GM12878 (cell line): ENCODE measurements around the gene ABCG5. TPM values are rescaled to one million over a fixed set of nuclear protein-coding genes. Genes with fewer than 3 reads are reported as not detected.

ENCODE experiments used
- ATAC-seq: fragments of 200-7000 bp; cut with Tn5 transposase; 3 replicates; pipeline ENCODE4 v1.9.1; 2020; ENCODE audit warnings: mild to moderate bottlenecking, moderate library complexity
- BruUV-seq: library from RNA; stranded (reverse); fragments of 400-500 nt; replicated peaks from 2 replicates; lab custom pipeline; 2021; lab: Mats Ljungman, UMichigan
- CTCF ChIA-PET: fragments of 300-600 bp; sonication (Branson Sonifier 250); formaldehyde crosslinking; extraction: SDS; loops from one replicate; lab custom pipeline; 2021; ENCODE audit warnings: inconsistent platforms; lab: Yijun Ruan, JAX
- POLR2A ChIA-PET: fragments of 350-600 bp; formaldehyde crosslinking; extraction: SDS; loops from one replicate; lab custom pipeline; 2021; ENCODE audit warnings: inconsistent platforms; lab: Charles Lee
- RAD21 ChIA-PET: fragments of 300-600 bp; sonication (Branson Sonifier 250); formaldehyde crosslinking; loops from one replicate; lab custom pipeline; 2023; ENCODE audit warnings: antibody characterized with exemption; ENCODE audit not compliant: unreplicated experiment; lab: Charles Lee
- SMC1A ChIA-PET: fragments of 300-600 bp; sonication (Branson Sonifier 250); formaldehyde crosslinking; loops from one replicate; lab custom pipeline; 2023; ENCODE audit not compliant: unreplicated experiment, uncharacterized antibody; lab: Charles Lee
- DNase-seq: peaks from one replicate; pipeline ENCODE4 v3.0.0-alpha.2; 2011; ENCODE audit warnings: low read depth, low spot score
- FAIRE-seq: peaks from 3 replicates; lab custom pipeline; 2011; peaks lifted over from hg19 to GRCh38; lab: Jason Lieb, UNC
- H2AFZ ChIP-seq: 2 replicates; pipeline ENCODE4 v1.6.0; 2011; ENCODE audit warnings: low read depth, low read length, control low read depth; ENCODE audit not compliant: control insufficient read depth
- H3K27ac ChIP-seq: 2 replicates; pipeline ENCODE4 v1.5.1; 2011; ENCODE audit warnings: control low read depth; ENCODE audit not compliant: control insufficient read depth, insufficient read depth
- H3K27me3 ChIP-seq, 2 experiments: replicated peaks in 1 of 2; 2 replicates each; pipeline versions ENCODE4 v1.6.0 to v1.6.1; 2011; ENCODE audit warnings: low read length in 1 of 2; ENCODE audit not compliant: control insufficient read depth in 2 of 2, insufficient read depth in 2 of 2
- H3K36me3 ChIP-seq, 2 experiments: 2 replicates each; pipeline ENCODE4 v1.5.1; 2011; ENCODE audit warnings: low read length in 1 of 2; ENCODE audit not compliant: control insufficient read depth in 2 of 2, insufficient read depth in 2 of 2
- H3K4me1 ChIP-seq: 2 replicates; pipeline ENCODE4 v1.6.1; 2011; ENCODE audit warnings: mild to moderate bottlenecking, low read length, moderate library complexity, mixed read lengths; ENCODE audit not compliant: control insufficient read depth, insufficient read depth
- H3K4me2 ChIP-seq: 2 replicates; pipeline ENCODE4 v1.6.0; 2011; ENCODE audit warnings: control low read depth; ENCODE audit not compliant: control insufficient read depth, insufficient read depth
- H3K4me3 ChIP-seq: fragments of 200-600 bp; sonication (generic); 2 replicates; pipeline ENCODE4 v1.5.1; 2016
- H3K79me2 ChIP-seq: 2 replicates; pipeline ENCODE4 v1.6.0; 2011; ENCODE audit warnings: low read length; ENCODE audit not compliant: control insufficient read depth, insufficient read depth
- H3K9ac ChIP-seq: 2 replicates; pipeline ENCODE4 v1.8.0; 2011; ENCODE audit warnings: low read length, control low read depth, mixed read lengths; ENCODE audit not compliant: control insufficient read depth, insufficient read depth
- H3K9me3 ChIP-seq: replicated peaks from 3 replicates; pipeline ENCODE4 v1.5.1; 2011; ENCODE audit warnings: mild to moderate bottlenecking, low read length; ENCODE audit not compliant: control insufficient read depth, insufficient read depth
- H4K20me1 ChIP-seq: 2 replicates; pipeline ENCODE4 v1.6.0; 2011; ENCODE audit not compliant: control insufficient read depth, insufficient read depth
- BCL3 ChIP-seq: IDR thresholded peaks from 2 replicates; pipeline ENCODE4 v1.6.1; 2011; ENCODE audit warnings: borderline replicate concordance, low read depth, mild to moderate bottlenecking, moderate library complexity, low read length; ENCODE audit not compliant: insufficient read depth, poor library complexity, severe bottlenecking
- FOXK2 ChIP-seq: fragments of 450-650 bp; IDR thresholded peaks from 2 replicates; pipeline ENCODE4 v1.6.1; 2017; ENCODE audit warnings: mild to moderate bottlenecking, moderate library complexity
- IKZF2 ChIP-seq, 2 experiments: fragments of 450-650 bp; IDR thresholded peaks; 2 replicates each; pipeline ENCODE4 v1.6.1; 2017; ENCODE audit warnings: mild to moderate bottlenecking in 2 of 2, moderate library complexity in 2 of 2
- NFIC ChIP-seq: IDR thresholded peaks from 2 replicates; pipeline ENCODE4 v1.6.1; 2012; ENCODE audit warnings: low read depth, mild to moderate bottlenecking, inconsistent platforms, low read length, moderate library complexity
- SMC3 ChIP-seq: IDR thresholded peaks from 2 replicates; pipeline ENCODE4 v1.6.1; 2011; ENCODE audit warnings: low read length, improper control_type of control experiment, borderline replicate concordance
- STAT1 ChIP-seq: fragments of 450-650 bp; conservative IDR thresholded peaks from 2 replicates; pipeline ENCODE4 v1.6.1; 2014; ENCODE audit warnings: antibody characterized with exemption, mild to moderate bottlenecking
- TBL1XR1 ChIP-seq: IDR thresholded peaks from 2 replicates; pipeline ENCODE4 v1.6.1; 2012; ENCODE audit warnings: low read depth, low read length, improper control_type of control experiment
- TCF12 ChIP-seq: IDR thresholded peaks from 2 replicates; pipeline ENCODE4 v1.6.1; 2011; ENCODE audit warnings: low read depth, mild to moderate bottlenecking, low read length
- TCF7 ChIP-seq: IDR thresholded peaks from 2 replicates; pipeline ENCODE4 v1.6.1; 2014; ENCODE audit warnings: antibody characterized with exemption, borderline replicate concordance
- ZNF592 ChIP-seq: fragments of 450-650 bp; IDR thresholded peaks from 2 replicates; pipeline ENCODE4 v1.6.1; 2017; ENCODE audit warnings: mild to moderate bottlenecking, moderate library complexity
- WGBS: methylation state at CpG from one replicate; pipeline ENCODE4 v1.1.6; 2016; ENCODE audit warnings: low lambda C conversion rate; ENCODE audit not compliant: insufficient replicate concordance, insufficient coverage; ENCODE audit errors: missing lambda C conversion rate; 5-methylcytosine and 5-hydroxymethylcytosine counted together
- in situ Hi-C: fragments of 300-500 bp; cut with MboI; formaldehyde crosslinking; loops from 9 replicates; pipeline ENCODE4 v1.14.3; 2018; ENCODE audit warnings: mixed read lengths
- intact Hi-C: fragments of 100-400 bp; cut with micrococcal nuclease; formaldehyde crosslinking; loops from one replicate; pipeline ENCODE4 v1.14.2; 2022; ENCODE audit not compliant: unreplicated experiment
- polyA plus RNA-seq, 11 experiments: library from polyadenylated mRNA; depleted of rRNA in 4 of 11; unstranded in 6 of 11; stranded (reverse) in 5 of 11; fragments of >200 nt; fragmentation: Nextera tagmentation in 4 of 11; fragmentation: Illumina TruSeq in 1 of 11; extraction: Ambion mirVana in 4 of 11; extraction: Trizol in 1 of 11; gene quantifications; 1 replicate in 1 of 11; 2 replicates in 10 of 11; pipeline versions ENCODE4 v1.2.1 to v1.2.3, GENCODE V29; 2011 to 2016; ENCODE audit warnings: inconsistent platforms in 2 of 11, missing spikeins in 2 of 11, low read depth in 1 of 11
- total RNA-seq, 4 experiments: library from RNA; depleted of rRNA in 3 of 4; stranded (reverse); fragments of >200 nt in 3 of 4; fragmentation: Illumina TruSeq in 1 of 4; extraction: Trizol in 1 of 4; gene quantifications; 2 replicates each; pipeline versions ENCODE4 v1.2.1 to v1.2.3, GENCODE V29; 2013 to 2021

The ABCG5 gene
- total and polyA plus RNA-seq, 10 of the 15 experiments (the other 5 are each of a cell fraction or from before 2014, with no cell fraction given): not detected

- WGBS: 94% methylated on average over 1 of the region's 1 CpG
- H2AFZ ChIP-seq: no peak overlapping the region
- ChIA-PET POLR2A (interaction anchor here (1.6 kb wide), 1 partner anchor 22 kb away, joined by 6 read pairs; the partner anchor contains the start of gene DYNC2LI1), SMC1A (interaction anchor here (0.6 kb wide), 1 partner anchor 136 kb away, joined by 4 read pairs; no protein-coding TSS in a partner anchor), CTCF (interaction anchor here (0.7 to 1.2 kb wide), 3 partner anchors 9 to 198 kb away, joined by 3 read pairs; no protein-coding TSS in a partner anchor), RAD21 (no interaction called here)
- ATAC-seq: no peak
- BruUV-seq: no TSS peak
- H3K27me3 ChIP-seq: no peaks in the 10 kb centered on the region
- FAIRE-seq: no peak
- H3K79me2 ChIP-seq: no peaks in the 10 kb centered on the region
- in situ Hi-C loops (no loop called here), intact Hi-C loops (no loop called here)
- no peaks in the 10 kb centered on the region for H4K20me1 ChIP-seq
- H3K27ac ChIP-seq: no peak overlapping the region
- TF ChIP-seq IKZF2 (IDR thresholded peaks at IDR 0.05) (no peak), TBL1XR1 (no peak), SMC3 (no peak), TCF7 (no peak)
- H3K36me3 ChIP-seq: no peaks in the 10 kb centered on the region; a peak in 1 of 4 replicates
- no peak overlapping the region for H3K4me2 ChIP-seq
- no peak overlapping the region for H3K9ac ChIP-seq
- DNase-seq: no peak
- no peaks in the 10 kb centered on the region for H3K4me1 ChIP-seq
- no peak overlapping the region for H3K4me3 ChIP-seq
- H3K9me3 ChIP-seq: no peaks in the 10 kb centered on the region
These were observed 42.4 kb downstream of the ABCG5 start for GRCh38 chr2:43796206-43796605.

- no peak overlapping the region for H3K9ac ChIP-seq
- ChIA-PET RAD21 (no interaction called here), POLR2A (interaction anchor here (0.7 to 1.6 kb wide), 2 partner anchors 21 to 47 kb away, joined by 5 to 6 read pairs; partner anchors contain the start of gene DYNC2LI1), SMC1A (no interaction called here), CTCF (interaction anchor here (0.8 kb wide), 1 partner anchor 20 kb away, joined by 3 read pairs; no protein-coding TSS in a partner anchor)
- H3K36me3 ChIP-seq: no peaks in the 10 kb centered on the region; a peak in 1 of 4 replicates
- no peak overlapping the region for H2AFZ ChIP-seq
- 96% methylated on average over 7 of the region's 9 CpGs for WGBS
- BruUV-seq: no TSS peak
- H3K27ac ChIP-seq: no peak overlapping the region
- no peak for ATAC-seq
- H3K27me3 ChIP-seq: no peaks in the 10 kb centered on the region
- no peak for FAIRE-seq
- no peaks in the 10 kb centered on the region for H4K20me1 ChIP-seq
- no peaks in the 10 kb centered on the region for H3K9me3 ChIP-seq
- H3K4me3 ChIP-seq: no peak overlapping the region
- H3K4me2 ChIP-seq: no peak overlapping the region
- no peaks in the 10 kb centered on the region for H3K4me1 ChIP-seq
- intact Hi-C loops (no loop called here), in situ Hi-C loops (no loop called here)
- H3K79me2 ChIP-seq: no peaks in the 10 kb centered on the region
- DNase-seq: no peak
- TF ChIP-seq BCL3 (no peak), NFIC (no peak), STAT1 (no peak), FOXK2 (no peak), TCF12 (no peak), ZNF592 (no peak)
These were observed 43.7 kb downstream of the ABCG5 start for GRCh38 chr2:43794956-43795355.
